K562 (cell line): ENCODE measurements around the gene PPFIA3. TPM values are rescaled to one million over a fixed set of nuclear protein-coding genes. Genes with fewer than 3 reads are reported as not detected.

Source experiments
- KDM5B ChIP-seq: fragments of 200-600 bp; sonication (generic); IDR thresholded peaks from 2 replicates; pipeline ENCODE4 v1.6.1; 2012; ENCODE audit warnings: low read depth, mild to moderate bottlenecking, moderate library complexity, low read length, control low read depth, inconsistent platforms; ENCODE audit not compliant: insufficient replicate concordance
- NR2F6 ChIP-seq: fragments of 450-650 bp; formaldehyde crosslinking; IDR thresholded peaks from 2 replicates; pipeline ENCODE4 v1.4.0; 2020; ENCODE audit warnings: mild to moderate bottlenecking
- RAD51 ChIP-seq: fragments of 450-650 bp; IDR thresholded peaks from 2 replicates; pipeline ENCODE4 v1.7.1; 2016; ENCODE audit warnings: low read depth, mild to moderate bottlenecking, borderline replicate concordance
- RUNX1 ChIP-seq: sonication (generic); IDR thresholded peaks from 2 replicates; pipeline ENCODE4 v1.6.1; 2016; ENCODE audit warnings: antibody characterized with exemption, low read depth
- SOX6 ChIP-seq: fragments of 450-650 bp; IDR thresholded peaks from 2 replicates; pipeline ENCODE4 v1.6.1; 2014; ENCODE audit warnings: mild to moderate bottlenecking
- TRIM24 ChIP-seq, 2 experiments: fragments of 450-650 bp; IDR thresholded peaks; 2 replicates each; pipeline ENCODE4 v1.6.1; 2016
- ZNF780A ChIP-seq: fragments of 250-450 bp; sonication (Bioruptor Pico); IDR thresholded peaks from 2 replicates; pipeline ENCODE4 v1.5.0; 2021; ENCODE audit warnings: mild to moderate bottlenecking
- polyA plus RNA-seq, 8 experiments: library from polyadenylated mRNA; depleted of rRNA in 4 of 8; stranded (reverse) in 5 of 8; unstranded in 3 of 8; fragments of >200 nt; fragmentation: Nextera tagmentation in 2 of 8; fragmentation: Illumina TruSeq in 1 of 8; extraction: Ambion mirVana in 2 of 8; extraction: Trizol in 1 of 8; gene quantifications; 2 replicates each; pipeline versions ENCODE4 v1.2.1 to v1.2.3, GENCODE V29; 2011 to 2014; ENCODE audit warnings: inconsistent platforms in 1 of 8, missing spikeins in 1 of 8
- total RNA-seq, 7 experiments: library from RNA; depleted of rRNA in 6 of 7; stranded (reverse); fragments of >200 nt in 6 of 7; fragmentation: Illumina TruSeq in 2 of 7; extraction: Trizol in 2 of 7; gene quantifications; 2 replicates each; pipeline versions ENCODE4 v1.2.1 to v1.2.3, GENCODE V29; 2011 to 2021; ENCODE audit warnings: low replicate concordance in 1 of 7
- TF ChIP-seq, protein P1 (sequence below), 2 experiments: fragments of 450-650 bp in 1 of 2; sonication (generic) in 1 of 2; formaldehyde crosslinking in 1 of 2; IDR thresholded peaks; 2 replicates each; pipeline versions ENCODE4 v1.7.1 to v1.9.0; 2016 to 2022; ENCODE audit warnings: inconsistent platforms in 1 of 2, mild to moderate bottlenecking in 1 of 2, missing genetic modification reagents in 1 of 2
- TF ChIP-seq, protein P2 (sequence below): fragments of 250-450 bp; sonication (Bioruptor Pico); IDR thresholded peaks from 2 replicates; pipeline ENCODE4 v1.8.0; 2022; ENCODE audit warnings: inconsistent platforms
- TF ChIP-seq, protein P3 (sequence below): fragments of 250-450 bp; sonication (Bioruptor Pico); IDR thresholded peaks from 2 replicates; pipeline ENCODE4 v1.8.0; 2022; ENCODE audit warnings: moderate library complexity, mild to moderate bottlenecking, inconsistent platforms

The PPFIA3 gene
- total and polyA plus RNA-seq, 9 of the 15 experiments (the other 6 are each of a cell fraction or from before 2014, with no cell fraction given) = 0.10 to 53.0 (median 17.6) TPM

- TF ChIP-seq, protein P1, sequence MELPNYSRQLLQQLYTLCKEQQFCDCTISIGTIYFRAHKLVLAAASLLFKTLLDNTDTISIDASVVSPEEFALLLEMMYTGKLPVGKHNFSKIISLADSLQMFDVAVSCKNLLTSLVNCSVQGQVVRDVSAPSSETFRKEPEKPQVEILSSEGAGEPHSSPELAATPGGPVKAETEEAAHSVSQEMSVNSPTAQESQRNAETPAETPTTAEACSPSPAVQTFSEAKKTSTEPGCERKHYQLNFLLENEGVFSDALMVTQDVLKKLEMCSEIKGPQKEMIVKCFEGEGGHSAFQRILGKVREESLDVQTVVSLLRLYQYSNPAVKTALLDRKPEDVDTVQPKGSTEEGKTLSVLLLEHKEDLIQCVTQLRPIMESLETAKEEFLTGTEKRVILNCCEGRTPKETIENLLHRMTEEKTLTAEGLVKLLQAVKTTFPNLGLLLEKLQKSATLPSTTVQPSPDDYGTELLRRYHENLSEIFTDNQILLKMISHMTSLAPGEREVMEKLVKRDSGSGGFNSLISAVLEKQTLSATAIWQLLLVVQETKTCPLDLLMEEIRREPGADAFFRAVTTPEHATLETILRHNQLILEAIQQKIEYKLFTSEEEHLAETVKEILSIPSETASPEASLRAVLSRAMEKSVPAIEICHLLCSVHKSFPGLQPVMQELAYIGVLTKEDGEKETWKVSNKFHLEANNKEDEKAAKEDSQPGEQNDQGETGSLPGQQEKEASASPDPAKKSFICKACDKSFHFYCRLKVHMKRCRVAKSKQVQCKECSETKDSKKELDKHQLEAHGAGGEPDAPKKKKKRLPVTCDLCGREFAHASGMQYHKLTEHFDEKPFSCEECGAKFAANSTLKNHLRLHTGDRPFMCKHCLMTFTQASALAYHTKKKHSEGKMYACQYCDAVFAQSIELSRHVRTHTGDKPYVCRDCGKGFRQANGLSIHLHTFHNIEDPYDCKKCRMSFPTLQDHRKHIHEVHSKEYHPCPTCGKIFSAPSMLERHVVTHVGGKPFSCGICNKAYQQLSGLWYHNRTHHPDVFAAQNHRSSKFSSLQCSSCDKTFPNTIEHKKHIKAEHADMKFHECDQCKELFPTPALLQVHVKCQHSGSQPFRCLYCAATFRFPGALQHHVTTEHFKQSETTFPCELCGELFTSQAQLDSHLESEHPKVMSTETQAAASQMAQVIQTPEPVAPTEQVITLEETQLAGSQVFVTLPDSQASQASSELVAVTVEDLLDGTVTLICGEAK (IDR thresholded peaks at IDR 0.05) = 0 out of 2 replicates have a peak, but pooled peaks have one; percentile 51
- TF ChIP-seq, protein P1 (CRISPR knock-in tag; IDR thresholded peaks at IDR 0.05) = no peak
- TF ChIP-seq RAD51 = no peak
- TF ChIP-seq, protein P2, sequence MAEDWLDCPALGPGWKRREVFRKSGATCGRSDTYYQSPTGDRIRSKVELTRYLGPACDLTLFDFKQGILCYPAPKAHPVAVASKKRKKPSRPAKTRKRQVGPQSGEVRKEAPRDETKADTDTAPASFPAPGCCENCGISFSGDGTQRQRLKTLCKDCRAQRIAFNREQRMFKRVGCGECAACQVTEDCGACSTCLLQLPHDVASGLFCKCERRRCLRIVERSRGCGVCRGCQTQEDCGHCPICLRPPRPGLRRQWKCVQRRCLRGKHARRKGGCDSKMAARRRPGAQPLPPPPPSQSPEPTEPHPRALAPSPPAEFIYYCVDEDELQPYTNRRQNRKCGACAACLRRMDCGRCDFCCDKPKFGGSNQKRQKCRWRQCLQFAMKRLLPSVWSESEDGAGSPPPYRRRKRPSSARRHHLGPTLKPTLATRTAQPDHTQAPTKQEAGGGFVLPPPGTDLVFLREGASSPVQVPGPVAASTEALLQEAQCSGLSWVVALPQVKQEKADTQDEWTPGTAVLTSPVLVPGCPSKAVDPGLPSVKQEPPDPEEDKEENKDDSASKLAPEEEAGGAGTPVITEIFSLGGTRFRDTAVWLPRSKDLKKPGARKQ = no peak
- no peak for TF ChIP-seq NR2F6 (CRISPR knock-in tag)
- TF ChIP-seq, protein P3, sequence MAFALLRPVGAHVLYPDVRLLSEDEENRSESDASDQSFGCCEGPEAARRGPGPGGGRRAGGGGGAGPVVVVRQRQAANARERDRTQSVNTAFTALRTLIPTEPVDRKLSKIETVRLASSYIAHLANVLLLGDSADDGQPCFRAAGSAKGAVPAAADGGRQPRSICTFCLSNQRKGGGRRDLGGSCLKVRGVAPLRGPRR (CRISPR knock-in tag) = no peak
- TF ChIP-seq ZNF780A (CRISPR knock-in tag) = no peak
- no peak for TF ChIP-seq TRIM24 (IDR thresholded peaks at IDR 0.05)
- no peak for TF ChIP-seq SOX6
- peak; percentile 28 for TF ChIP-seq KDM5B
- no peak for TF ChIP-seq RUNX1
Observed at GRCh38 chr19:49073514-49074378, 45.6 kb upstream of the PPFIA3 start (continued).
